ENCODE data around the gene ELK4.
A peak's percentile ranks its signal among the peaks of the same experiment; 100 is the strongest.
"Not testable (repeated sequence)": the region's sequence is repeated elsewhere in the genome, so short reads cannot be mapped to it uniquely, and the experiment has no call there.

The ELK4 gene

GRCh38 chr1:205664399-205665017, 32.7 kb upstream of the ELK4 start:
- no peak for DNase-seq

GRCh38 chr1:205663286-205663936, 31.6 kb upstream of the ELK4 start:
- no peak for DNase-seq

GRCh38 chr1:205662791-205663190, 31.0 kb upstream of the ELK4 start:
- no peak for DNase-seq

- DNase-seq, result no peak
Measured at GRCh38 chr1:205662135-205662738, 30.4 kb upstream of the ELK4 start.

- no peak for DNase-seq
Measured at GRCh38 chr1:205661429-205662134, 29.8 kb upstream of the ELK4 start.

- DNase-seq, result no peak
Measured at GRCh38 chr1:205660361-205660760, 28.6 kb upstream of the ELK4 start.

- no peak for DNase-seq
Measured at GRCh38 chr1:205658943-205659581, 27.3 kb upstream of the ELK4 start.

- no peak for DNase-seq
Measured at GRCh38 chr1:205656236-205656635, 24.4 kb upstream of the ELK4 start.

- no peak for DNase-seq
Measured at GRCh38 chr1:205652984-205653383, 21.2 kb upstream of the ELK4 start.

- DNase-seq, result no peak
Measured at GRCh38 chr1:205650241-205650640, 18.4 kb upstream of the ELK4 start.

- no peak for DNase-seq
Measured at GRCh38 chr1:205645519-205645918, 13.7 kb upstream of the ELK4 start.

GRCh38 chr1:205642679-205643307, 11.0 kb upstream of the ELK4 start:
- no peak for DNase-seq

GRCh38 chr1:205639567-205639966, 7.8 kb upstream of the ELK4 start:
- no peak for DNase-seq

- no peak for DNase-seq
Measured at GRCh38 chr1:205637854-205638468, 6.2 kb upstream of the ELK4 start.

GRCh38 chr1:205636732-205637131, 4.9 kb upstream of the ELK4 start:
- DNase-seq, result no peak

GRCh38 chr1:205636138-205636530, 4.3 kb upstream of the ELK4 start:
- DNase-seq, result not testable (repeated sequence)

GRCh38 chr1:205633421-205633976, 1.7 kb upstream of the ELK4 start:
- no peak for DNase-seq

GRCh38 chr1:205632669-205633169, 908 bp upstream of the ELK4 start:
- DNase-seq, result no peak

- peak; percentile 87 for DNase-seq
Measured at GRCh38 chr1:205631010-205631767, 622 bp downstream of the ELK4 start.

- no peak for DNase-seq
Measured at GRCh38 chr1:205630651-205631009, 1.2 kb downstream of the ELK4 start.

- no peak for DNase-seq
Measured at GRCh38 chr1:205630241-205630640, 1.6 kb downstream of the ELK4 start.

Data from NCI-H510A (cell line).